NCI-H748 (cell line): ENCODE measurements around the gene LTBP4.
A peak's percentile ranks its signal among the peaks of the same experiment; 100 is the strongest.
"Not testable (repeated sequence)": the region's sequence is repeated elsewhere in the genome, so short reads cannot be mapped to it uniquely, and the experiment has no call there.

Experiments used
- DNase-seq: peaks from one replicate; lab custom pipeline; 2025; ENCODE audit not compliant: unreplicated experiment; lab: John Stamatoyannopoulos, UW

LTBP4 gene, protein sequence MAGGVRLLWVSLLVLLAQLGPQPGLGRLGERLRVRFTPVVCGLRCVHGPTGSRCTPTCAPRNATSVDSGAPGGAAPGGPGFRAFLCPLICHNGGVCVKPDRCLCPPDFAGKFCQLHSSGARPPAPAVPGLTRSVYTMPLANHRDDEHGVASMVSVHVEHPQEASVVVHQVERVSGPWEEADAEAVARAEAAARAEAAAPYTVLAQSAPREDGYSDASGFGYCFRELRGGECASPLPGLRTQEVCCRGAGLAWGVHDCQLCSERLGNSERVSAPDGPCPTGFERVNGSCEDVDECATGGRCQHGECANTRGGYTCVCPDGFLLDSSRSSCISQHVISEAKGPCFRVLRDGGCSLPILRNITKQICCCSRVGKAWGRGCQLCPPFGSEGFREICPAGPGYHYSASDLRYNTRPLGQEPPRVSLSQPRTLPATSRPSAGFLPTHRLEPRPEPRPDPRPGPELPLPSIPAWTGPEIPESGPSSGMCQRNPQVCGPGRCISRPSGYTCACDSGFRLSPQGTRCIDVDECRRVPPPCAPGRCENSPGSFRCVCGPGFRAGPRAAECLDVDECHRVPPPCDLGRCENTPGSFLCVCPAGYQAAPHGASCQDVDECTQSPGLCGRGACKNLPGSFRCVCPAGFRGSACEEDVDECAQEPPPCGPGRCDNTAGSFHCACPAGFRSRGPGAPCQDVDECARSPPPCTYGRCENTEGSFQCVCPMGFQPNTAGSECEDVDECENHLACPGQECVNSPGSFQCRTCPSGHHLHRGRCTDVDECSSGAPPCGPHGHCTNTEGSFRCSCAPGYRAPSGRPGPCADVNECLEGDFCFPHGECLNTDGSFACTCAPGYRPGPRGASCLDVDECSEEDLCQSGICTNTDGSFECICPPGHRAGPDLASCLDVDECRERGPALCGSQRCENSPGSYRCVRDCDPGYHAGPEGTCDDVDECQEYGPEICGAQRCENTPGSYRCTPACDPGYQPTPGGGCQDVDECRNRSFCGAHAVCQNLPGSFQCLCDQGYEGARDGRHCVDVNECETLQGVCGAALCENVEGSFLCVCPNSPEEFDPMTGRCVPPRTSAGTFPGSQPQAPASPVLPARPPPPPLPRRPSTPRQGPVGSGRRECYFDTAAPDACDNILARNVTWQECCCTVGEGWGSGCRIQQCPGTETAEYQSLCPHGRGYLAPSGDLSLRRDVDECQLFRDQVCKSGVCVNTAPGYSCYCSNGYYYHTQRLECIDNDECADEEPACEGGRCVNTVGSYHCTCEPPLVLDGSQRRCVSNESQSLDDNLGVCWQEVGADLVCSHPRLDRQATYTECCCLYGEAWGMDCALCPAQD (N-terminal part only)

GRCh38 chr19:40601134-40601974 lies at the start of gene LTBP4:
TSS of gene LTBP4 (plus strand) at chr19:40601369. CDS start at chr19:40601388, 19 bp downstream.
- peak; percentile 67 for DNase-seq

GRCh38 chr19:40552848-40553247 lies 48.3 kb upstream of the LTBP4 start:
- no peak for DNase-seq

DNA sequence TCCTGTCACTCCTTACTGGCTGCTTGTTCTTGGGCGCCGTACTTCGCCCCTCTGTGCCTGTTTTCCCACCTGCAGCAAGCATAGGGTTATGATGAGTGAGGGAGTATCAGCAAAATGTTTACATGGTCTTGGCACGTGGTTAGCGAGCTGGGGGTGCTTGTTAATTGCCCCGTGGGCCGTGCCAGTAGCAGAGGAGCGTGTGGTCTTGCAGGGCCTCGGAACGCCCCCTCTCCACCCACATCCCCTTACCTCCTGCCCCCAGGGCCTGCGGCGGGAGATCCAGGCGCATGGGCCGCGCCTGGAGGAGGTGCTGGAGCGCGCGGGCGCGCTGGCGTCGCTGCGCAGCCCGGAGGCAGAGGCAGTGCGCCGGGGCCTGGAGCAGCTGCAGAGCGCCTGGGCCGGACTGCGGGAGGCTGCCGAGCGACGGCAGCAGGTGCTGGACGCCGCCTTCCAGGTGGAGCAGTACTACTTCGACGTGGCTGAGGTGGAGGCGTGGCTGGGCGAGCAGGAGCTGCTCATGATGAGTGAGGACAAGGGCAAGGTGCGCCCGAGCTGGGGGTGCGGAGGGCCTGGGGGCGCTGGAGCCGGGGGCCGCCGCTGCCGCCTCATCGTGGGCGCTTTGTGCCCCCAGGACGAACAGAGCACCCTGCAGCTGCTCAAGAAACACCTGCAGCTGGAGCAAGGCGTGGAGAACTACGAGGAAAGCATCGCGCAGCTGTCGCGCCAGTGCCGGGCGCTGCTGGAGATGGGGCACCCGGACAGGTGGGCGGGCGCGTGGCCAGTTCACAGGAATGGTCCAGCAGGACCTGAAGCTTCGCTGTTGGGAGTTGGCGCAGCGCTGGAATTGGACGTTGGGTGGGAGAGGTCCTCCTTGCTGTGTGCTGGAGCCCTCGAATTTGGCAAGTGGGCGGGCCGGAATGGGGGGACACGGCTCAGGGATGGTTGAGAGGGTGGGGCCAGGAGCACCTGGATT lies 47.0 kb upstream of the LTBP4 start:
- DNase-seq, result no peak

DNA sequence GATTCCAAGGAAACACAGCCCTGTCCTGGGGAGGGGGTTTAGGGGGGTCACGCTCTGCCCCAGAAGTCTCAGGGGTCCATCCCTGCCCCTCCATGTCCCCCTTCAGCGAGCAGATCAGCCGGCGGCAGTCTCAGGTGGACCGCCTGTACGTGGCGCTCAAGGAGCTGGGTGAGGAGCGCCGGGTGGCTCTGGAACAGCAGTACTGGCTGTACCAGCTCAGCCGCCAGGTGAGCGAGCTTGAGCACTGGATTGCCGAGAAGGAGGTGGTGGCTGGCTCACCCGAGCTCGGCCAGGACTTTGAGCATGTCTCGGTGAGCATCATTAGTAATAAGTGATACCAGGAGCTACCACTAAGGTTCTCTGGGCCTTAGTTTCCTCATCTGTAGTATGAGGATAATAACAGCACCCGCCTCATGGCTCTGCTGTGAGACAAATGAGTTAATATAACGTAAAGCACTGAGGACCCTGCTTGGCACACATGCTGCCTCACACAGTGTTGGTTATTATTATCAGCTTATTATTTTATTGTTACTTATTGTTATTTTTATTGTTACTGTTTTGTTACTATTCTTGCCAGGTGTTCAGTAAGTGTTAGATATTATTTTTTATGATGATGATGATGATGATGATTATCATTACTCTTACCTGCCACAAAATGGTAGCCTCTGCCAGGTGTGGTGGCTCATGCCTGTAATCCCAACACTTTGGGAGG lies 45.0 kb upstream of the LTBP4 start:
- no peak for DNase-seq

GRCh38 chr19:40556953-40557530 lies 44.1 kb upstream of the LTBP4 start:
- DNase-seq, result no peak

DNA sequence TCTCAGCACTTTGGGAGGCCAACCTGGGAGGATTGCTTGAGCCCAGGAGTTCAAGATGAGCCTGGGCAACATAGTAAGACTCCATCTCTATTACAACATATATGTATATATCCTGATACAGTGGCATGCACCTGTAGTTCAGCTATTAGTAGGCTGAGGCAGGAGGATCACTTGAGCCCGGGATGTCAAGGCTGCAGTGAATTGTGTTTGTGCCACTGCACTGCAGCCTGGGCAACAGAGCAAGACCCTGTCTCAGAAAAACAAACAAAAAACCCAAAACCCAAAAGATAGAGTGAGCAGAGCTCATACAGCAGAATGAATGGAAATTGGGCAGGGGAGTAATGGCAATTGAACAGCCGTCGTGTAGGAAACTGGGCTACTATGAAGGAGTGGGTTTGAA lies 41.8 kb upstream of the LTBP4 start:
- no peak for DNase-seq

DNA sequence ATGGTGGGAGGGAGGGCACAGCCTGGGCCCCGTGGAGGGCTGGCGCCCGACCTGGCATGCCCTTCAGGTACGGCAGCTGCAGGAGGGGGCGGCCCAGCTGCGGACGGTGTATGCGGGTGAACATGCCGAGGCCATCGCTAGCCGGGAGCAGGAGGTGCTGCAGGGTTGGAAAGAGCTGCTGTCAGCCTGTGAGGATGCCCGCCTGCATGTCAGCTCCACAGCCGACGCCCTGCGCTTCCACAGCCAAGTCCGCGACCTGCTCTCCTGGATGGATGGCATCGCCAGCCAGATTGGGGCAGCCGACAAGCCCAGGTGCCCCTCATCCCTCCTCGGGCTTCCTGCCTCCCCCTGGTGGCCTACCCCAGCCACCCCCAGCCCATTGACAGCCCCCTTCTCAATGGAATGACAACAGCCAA lies 41.1 kb upstream of the LTBP4 start:
- DNase-seq, result no peak

- DNase-seq, result no peak
Observed at GRCh38 chr19:40561947-40562346, 39.2 kb upstream of the LTBP4 start.

DNA sequence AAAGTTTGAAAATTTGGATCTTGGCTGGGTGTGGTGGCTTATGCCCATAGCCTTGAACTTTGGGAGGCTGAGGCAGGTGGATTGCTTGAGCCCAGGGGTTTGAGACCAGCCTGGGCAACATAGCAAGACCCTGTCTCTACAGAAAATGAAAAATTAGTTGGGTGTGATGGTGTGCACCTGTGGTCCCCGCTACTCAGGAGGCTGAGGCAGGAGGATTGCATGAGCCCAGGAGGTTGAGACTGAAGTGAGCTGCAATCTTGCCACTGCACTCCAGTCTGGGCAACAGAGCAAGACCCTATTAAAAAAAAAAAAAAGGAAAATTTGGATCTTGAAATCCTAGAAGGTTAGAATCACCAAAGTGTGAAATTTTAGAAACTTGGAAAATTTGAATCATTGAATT lies 36.6 kb upstream of the LTBP4 start:
- not testable (repeated sequence) for DNase-seq

GRCh38 chr19:40565355-40565754 lies 35.8 kb upstream of the LTBP4 start:
- no peak for DNase-seq

GRCh38 chr19:40565910-40566495 lies 35.2 kb upstream of the LTBP4 start:
- no peak for DNase-seq

DNA sequence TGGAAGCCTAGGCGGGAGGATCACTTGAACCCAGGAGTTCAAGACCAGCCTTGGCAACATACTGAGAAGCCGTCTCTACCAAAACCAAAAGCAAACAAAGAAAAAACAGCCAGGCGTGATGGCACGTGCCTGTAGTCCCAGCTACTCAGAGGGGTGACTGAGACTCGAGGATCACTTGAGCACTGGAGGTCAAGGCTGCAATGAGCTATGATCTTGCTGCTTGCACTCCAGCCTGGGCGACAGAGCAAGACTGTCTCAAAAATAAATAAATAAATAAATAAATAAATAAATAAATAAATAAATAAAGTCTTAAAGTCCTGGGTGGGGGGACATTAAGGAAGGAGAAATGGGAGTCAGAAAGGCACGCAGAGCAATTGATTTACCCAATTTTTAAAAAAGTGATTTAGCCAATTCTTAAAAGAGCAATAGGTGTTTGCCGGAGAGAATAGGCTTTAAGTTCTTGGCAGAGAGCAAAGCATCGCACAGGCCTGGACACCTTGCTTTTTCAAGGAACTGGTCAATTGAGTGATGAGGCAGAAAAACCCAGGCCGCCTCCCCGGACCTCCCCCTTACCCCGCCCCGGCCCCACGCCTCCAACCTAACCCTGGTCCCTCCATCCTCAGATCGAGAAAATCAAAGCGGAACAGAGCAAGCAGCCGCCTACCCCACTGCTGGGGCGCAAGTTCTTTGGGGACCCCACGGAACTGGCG lies 34.0 kb upstream of the LTBP4 start:
- DNase-seq, result no peak

DNA sequence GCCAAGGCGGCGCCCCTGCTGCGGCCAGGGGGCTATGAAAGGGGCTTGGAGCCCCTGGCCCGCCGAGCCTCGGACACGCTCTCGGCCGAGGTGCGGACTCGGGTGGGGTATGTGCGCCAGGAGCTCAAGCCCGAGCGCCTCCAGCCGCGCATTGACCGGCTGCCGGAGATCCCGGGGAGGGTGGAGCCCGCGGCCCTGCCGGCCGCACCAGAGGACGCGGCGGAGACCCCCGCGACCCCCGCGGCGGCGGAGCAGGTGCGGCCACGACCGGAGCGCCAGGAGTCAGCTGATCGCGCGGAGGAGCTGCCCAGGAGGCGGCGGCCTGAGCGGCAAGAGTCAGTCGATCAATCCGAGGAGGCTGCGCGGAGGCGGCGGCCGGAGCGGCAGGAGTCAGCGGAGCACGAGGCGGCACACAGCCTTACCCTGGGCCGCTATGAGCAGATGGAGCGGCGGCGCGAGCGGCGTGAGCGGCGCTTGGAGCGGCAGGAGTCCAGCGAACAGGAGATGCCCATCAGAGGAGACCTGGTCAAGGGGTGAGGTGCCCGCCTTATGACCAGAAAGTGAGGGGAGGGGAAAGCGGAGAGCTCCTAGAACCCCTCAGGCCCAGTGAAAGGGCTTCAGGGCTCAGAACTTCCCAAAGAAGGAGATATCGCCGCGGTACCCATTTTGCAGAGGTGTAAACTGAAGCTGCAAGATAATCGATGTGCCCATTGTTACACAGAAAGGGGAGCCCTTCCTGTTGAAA lies 33.2 kb upstream of the LTBP4 start:
- DNase-seq, result peak; percentile 24

GRCh38 chr19:40570313-40571004 lies 30.7 kb upstream of the LTBP4 start:
- DNase-seq, result peak; percentile 100

DNA sequence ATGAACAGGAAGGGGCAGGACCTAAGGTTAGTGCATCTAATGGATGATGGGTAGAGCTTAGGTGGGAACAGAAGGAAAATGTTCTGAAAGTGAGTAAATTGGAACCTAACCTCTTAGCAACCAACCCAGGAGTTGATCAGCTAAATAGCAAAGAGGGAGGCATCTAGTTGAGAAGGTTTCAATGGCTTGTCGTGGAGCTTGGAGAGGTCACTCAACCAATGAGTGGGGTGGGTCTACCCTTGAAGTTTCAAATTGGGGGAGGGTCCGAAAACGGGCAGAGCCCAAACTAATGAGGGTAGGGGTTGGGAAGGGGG lies 30.2 kb upstream of the LTBP4 start:
- DNase-seq, result no peak
